ENCODE data around the gene ZP4.

DNA sequence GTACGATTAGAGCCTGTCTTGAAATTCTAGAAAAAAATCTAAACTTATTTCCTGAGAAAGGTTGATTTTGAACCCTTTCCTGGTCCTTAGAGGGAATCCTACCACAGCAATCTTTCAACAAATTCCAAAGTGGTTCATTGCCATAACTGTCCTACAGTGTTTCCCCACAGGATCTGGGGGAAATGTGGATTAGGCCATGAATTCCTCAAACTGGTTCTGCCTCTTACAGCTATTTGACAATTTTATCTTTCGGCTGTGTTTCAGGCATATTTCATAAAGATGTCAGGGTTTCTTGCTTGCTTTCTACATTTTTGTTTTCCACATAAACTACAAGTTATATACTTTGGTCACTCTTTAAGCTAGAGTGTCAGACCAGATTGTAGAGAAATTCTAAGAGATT lies 544 bp upstream of the ZP4 start:
- TF ChIP-seq ZNF384 (IDR thresholded peaks at IDR 0.05), result no peak
- TF ChIP-seq FOXK2 (IDR thresholded peaks at IDR 0.05), result no peak
- TF ChIP-seq FOXA1 (IDR thresholded peaks at IDR 0.05), result no peak
- no peak for TF ChIP-seq ARNT (IDR thresholded peaks at IDR 0.05)
- TF ChIP-seq SP1 (IDR thresholded peaks at IDR 0.05), result no peak
- no peak for TF ChIP-seq L3MBTL2 (conservative IDR thresholded peaks at IDR 0.05)
- no peak for TF ChIP-seq TARDBP (IDR thresholded peaks at IDR 0.05)
- TF ChIP-seq BHLHE40 (IDR thresholded peaks at IDR 0.05; ENCODE audit: borderline replicate concordance), result no peak
- no peak for TF ChIP-seq LEF1 (IDR thresholded peaks at IDR 0.05; ENCODE audit: borderline replicate concordance)
- no peak for TF ChIP-seq SUZ12 (IDR thresholded peaks at IDR 0.05)

All from HEK293T (cell line).